CD4-positive, alpha-beta T cell (primary cell): Measurements from ENCODE around the gene GIPC2. TPM values are rescaled to one million over a fixed set of nuclear protein-coding genes. Genes with fewer than 3 reads are reported as not detected.

Source experiments
- ATAC-seq: fragments of 200-7000 bp; cut with Tn5 transposase; one replicate; pipeline ENCODE4 v1.10.0; 2022; ENCODE audit warnings: mild to moderate bottlenecking; ENCODE audit not compliant: poor library complexity
- CTCF ChIA-PET: fragments of 350-600 bp; sonication (Branson Sonifier 250); formaldehyde crosslinking; loops from one replicate; lab custom pipeline; 2021; ENCODE audit warnings: antibody characterized with exemption, inconsistent platforms; lab: Charles Lee
- POLR2A ChIA-PET: fragments of 350-600 bp; sonication (Branson Sonifier 250); formaldehyde crosslinking; loops from one replicate; lab custom pipeline; 2021; ENCODE audit warnings: antibody characterized with exemption, inconsistent platforms; lab: Charles Lee
- DNase-seq, 14 experiments: peaks; one replicate each; pipeline ENCODE4 v3.0.0-alpha.2; 2013 to 2020; ENCODE audit warnings: mixed read lengths in 2 of 14
- H3K27ac ChIP-seq, 2 donors: one replicate each; pipeline versions ENCODE4 v1.5.1 to v1.7.0; 2013; ENCODE audit warnings: low read length in 2 of 2, low read depth in 1 of 2, mild to moderate bottlenecking in 1 of 2
- H3K27me3 ChIP-seq, 2 experiments: 1 replicate in 1 of 2; 2 replicates in 1 of 2; pipeline versions ENCODE4 v1.6.1 to v1.7.0; 2013; ENCODE audit warnings: low read length in 2 of 2, control low read depth in 1 of 2, mild to moderate bottlenecking in 1 of 2, moderate library complexity in 1 of 2; ENCODE audit not compliant: insufficient read depth in 2 of 2, control insufficient read depth in 1 of 2
- H3K36me3 ChIP-seq: one replicate; pipeline ENCODE4 v1.6.1; 2013; ENCODE audit warnings: low read length, control low read depth; ENCODE audit not compliant: insufficient read depth
- H3K4me1 ChIP-seq: one replicate; pipeline ENCODE4 v1.6.1; 2013; ENCODE audit warnings: low read length, control low read depth; ENCODE audit not compliant: insufficient read depth
- H3K4me3 ChIP-seq: one replicate; pipeline ENCODE4 v1.5.1; 2013; ENCODE audit warnings: mild to moderate bottlenecking, low read length, moderate library complexity
- H3K9me3 ChIP-seq, 2 experiments: 1 replicate in 1 of 2; 2 replicates in 1 of 2; pipeline versions ENCODE4 v1.6.1 to v1.7.0; 2013; ENCODE audit warnings: low read length in 2 of 2, mild to moderate bottlenecking in 2 of 2, control low read depth in 1 of 2, moderate library complexity in 1 of 2; ENCODE audit not compliant: control insufficient read depth in 1 of 2, insufficient read depth in 1 of 2
- H3K27ac Mint-ChIP-seq: one replicate; pipeline ENCODE4 v1.8.0; 2020; ENCODE audit warnings: mixed read lengths
- H3K27me3 Mint-ChIP-seq: one replicate; pipeline ENCODE4 v1.8.0; 2021; ENCODE audit warnings: mixed read lengths
- H3K36me3 Mint-ChIP-seq: one replicate; pipeline ENCODE4 v1.8.0; 2021; ENCODE audit warnings: low read depth, mixed read lengths
- H3K4me1 Mint-ChIP-seq: one replicate; pipeline ENCODE4 v1.8.0; 2021; ENCODE audit warnings: low read depth, mixed read lengths
- H3K4me3 Mint-ChIP-seq: one replicate; pipeline ENCODE4 v1.8.0; 2020; ENCODE audit warnings: mild to moderate bottlenecking, mixed read lengths
- H3K9me3 Mint-ChIP-seq: one replicate; pipeline ENCODE4 v1.8.0; 2020; ENCODE audit warnings: mixed read lengths
- intact Hi-C, 2 experiments: fragments of 100-400 bp; cut with DNase I in 1 of 2; cut with micrococcal nuclease in 1 of 2; formaldehyde crosslinking; loops; one replicate each; pipeline versions ENCODE4 v1.15.1 to v1.9.0; 2023 to 2025; cut with DNase I, micrococcal nuclease
- total RNA-seq, 174 experiments: library from RNA in 2 of 174; stranded (reverse) in 2 of 174; gene quantifications; one replicate each; pipeline ENCODE4 v1.2.3 and lab custom pipeline; 2021 to 2026
- TF ChIP-seq, protein P1 (sequence below): fragments of 200-600 bp; IDR thresholded peaks from one replicate; pipeline ENCODE4 v1.8.0; 2022; ENCODE audit warnings: antibody characterized with exemption, mild to moderate bottlenecking

Gene GIPC2
- total RNA-seq, 2 experiments from 2014 or later = not detected

DNA sequence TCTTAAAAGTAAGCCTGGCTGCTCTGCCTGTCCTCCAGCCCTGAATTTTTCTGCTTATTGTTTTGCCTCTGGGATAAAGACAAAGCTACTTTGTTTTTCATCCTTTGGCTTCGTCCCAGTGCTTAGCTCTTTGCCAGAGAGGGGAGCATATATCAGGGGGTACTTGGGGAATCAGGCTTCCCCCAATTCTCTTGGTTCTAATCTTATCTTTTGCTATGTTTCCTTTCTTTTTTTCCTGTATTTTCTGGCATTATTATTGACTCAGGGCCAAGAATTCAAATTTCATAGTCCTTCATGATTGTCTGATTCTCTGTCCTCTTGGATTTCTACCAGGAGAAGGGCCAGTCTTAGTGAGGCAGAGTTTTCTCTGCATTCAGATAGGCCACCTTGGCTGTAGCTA, 51.2 kb downstream of the GIPC2 start:
- no peaks in the 10 kb centered on the region for H3K9me3 ChIP-seq
- no peak for ATAC-seq
- CTCF ChIA-PET = interaction anchor here (1.3 kb wide), 1 partner anchor 17 kb away, joined by 3 read pairs; no protein-coding TSS in a partner anchor

DNA sequence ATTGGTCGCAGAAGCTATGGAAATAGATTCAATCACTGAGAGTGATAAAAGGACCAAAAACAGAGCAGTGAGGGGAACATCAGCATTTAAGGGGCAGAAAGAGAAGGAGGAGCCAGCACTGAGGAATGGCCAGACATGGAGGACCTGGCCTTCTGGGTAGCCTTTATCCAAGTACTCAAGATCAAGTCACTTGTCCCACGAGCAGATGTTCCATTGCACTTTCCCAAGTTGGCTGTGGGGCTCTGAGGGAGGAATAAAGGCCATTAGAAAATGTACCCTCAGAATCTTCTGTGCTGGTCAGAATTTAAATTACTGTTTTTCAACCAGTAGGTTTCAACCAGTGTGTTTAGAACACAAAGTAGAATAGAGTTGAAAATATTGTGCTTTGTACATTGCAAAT, 55.3 kb downstream of the GIPC2 start:
- Mint-ChIP-seq H3K27ac (no peak overlapping the region), H3K4me1 (no peaks in the 10 kb centered on the region), H3K36me3 (no peaks in the 10 kb centered on the region), H3K4me3 (no peak overlapping the region), H3K27me3 (peaks cover 15% of the 10 kb centered on the region), H3K9me3 (no peaks in the 10 kb centered on the region)
- no peaks in the 10 kb centered on the region for H3K36me3 ChIP-seq
- no peaks in the 10 kb centered on the region for H3K4me1 ChIP-seq
- POLR2A ChIA-PET = no interaction called here
- no peak overlapping the region for H3K27ac ChIP-seq
- H3K27me3 ChIP-seq = no peaks in the 10 kb centered on the region
- H3K9me3 ChIP-seq = no peaks in the 10 kb centered on the region
- CTCF ChIA-PET = no interaction called here
- intact Hi-C loops = no loop called here
- no peak overlapping the region for H3K4me3 ChIP-seq
- ATAC-seq (no peak), DNase-seq (no peak)
- TF ChIP-seq, protein P1, sequence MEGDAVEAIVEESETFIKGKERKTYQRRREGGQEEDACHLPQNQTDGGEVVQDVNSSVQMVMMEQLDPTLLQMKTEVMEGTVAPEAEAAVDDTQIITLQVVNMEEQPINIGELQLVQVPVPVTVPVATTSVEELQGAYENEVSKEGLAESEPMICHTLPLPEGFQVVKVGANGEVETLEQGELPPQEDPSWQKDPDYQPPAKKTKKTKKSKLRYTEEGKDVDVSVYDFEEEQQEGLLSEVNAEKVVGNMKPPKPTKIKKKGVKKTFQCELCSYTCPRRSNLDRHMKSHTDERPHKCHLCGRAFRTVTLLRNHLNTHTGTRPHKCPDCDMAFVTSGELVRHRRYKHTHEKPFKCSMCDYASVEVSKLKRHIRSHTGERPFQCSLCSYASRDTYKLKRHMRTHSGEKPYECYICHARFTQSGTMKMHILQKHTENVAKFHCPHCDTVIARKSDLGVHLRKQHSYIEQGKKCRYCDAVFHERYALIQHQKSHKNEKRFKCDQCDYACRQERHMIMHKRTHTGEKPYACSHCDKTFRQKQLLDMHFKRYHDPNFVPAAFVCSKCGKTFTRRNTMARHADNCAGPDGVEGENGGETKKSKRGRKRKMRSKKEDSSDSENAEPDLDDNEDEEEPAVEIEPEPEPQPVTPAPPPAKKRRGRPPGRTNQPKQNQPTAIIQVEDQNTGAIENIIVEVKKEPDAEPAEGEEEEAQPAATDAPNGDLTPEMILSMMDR = no peak

More for the DNA sequence above, 51.2 kb downstream of the GIPC2 start:
- no peaks in the 10 kb centered on the region for H3K4me1 Mint-ChIP-seq
- no peak overlapping the region for H3K27ac Mint-ChIP-seq
- Histone ChIP-seq H3K4me1 (no peaks in the 10 kb centered on the region), H3K36me3 (no peaks in the 10 kb centered on the region), H3K4me3 (no peak overlapping the region), H3K27me3 (no peaks in the 10 kb centered on the region), H3K27ac (no peak overlapping the region)
- no peaks in the 10 kb centered on the region for H3K36me3 Mint-ChIP-seq
- POLR2A ChIA-PET = interaction anchor here (0.6 kb wide), 1 partner anchor 92 kb away, joined by 3 read pairs; the partner anchor contains the start of gene DNAJB4
- TF ChIP-seq, protein P1 = no peak
- peaks cover 19% of the 10 kb centered on the region for H3K27me3 Mint-ChIP-seq
- H3K9me3 Mint-ChIP-seq = no peaks in the 10 kb centered on the region
- DNase-seq = no peak
- H3K4me3 Mint-ChIP-seq = no peak overlapping the region
- intact Hi-C loops = no loop called here

DNA sequence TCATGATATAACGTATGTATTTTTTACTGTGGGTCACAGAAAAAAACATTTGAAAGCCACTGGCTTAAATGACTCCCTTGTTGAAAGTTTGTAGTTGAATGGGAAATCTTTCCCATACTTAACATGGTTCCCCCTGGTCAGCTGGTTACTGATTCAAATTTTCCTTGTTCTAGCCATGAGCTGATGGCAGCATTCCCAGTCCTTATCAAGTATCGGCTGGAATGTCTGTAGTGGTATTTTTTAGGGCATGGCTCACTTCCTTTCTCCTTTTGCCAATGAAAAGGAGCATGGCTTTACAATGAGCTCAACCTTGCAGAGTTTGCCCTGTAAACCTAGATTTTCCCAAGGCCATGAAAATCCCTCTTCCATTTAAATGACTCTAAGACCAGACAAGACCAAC, 55.7 kb downstream of the GIPC2 start:
- Histone ChIP-seq H3K9me3 (no peaks in the 10 kb centered on the region), H3K27ac (no peak overlapping the region), H3K4me1 (no peaks in the 10 kb centered on the region), H3K4me3 (no peak overlapping the region), H3K36me3 (no peaks in the 10 kb centered on the region), H3K27me3 (no peaks in the 10 kb centered on the region)
- ATAC-seq = no peak
- H3K4me1 Mint-ChIP-seq = no peaks in the 10 kb centered on the region
- H3K27me3 Mint-ChIP-seq = peaks cover 15% of the 10 kb centered on the region
- H3K27ac Mint-ChIP-seq = no peak overlapping the region
- no peaks in the 10 kb centered on the region for H3K9me3 Mint-ChIP-seq
- intact Hi-C loops = no loop called here
- H3K4me3 Mint-ChIP-seq = no peak overlapping the region
- ChIA-PET CTCF (interaction anchor here (0.6 kb wide), 1 partner anchor 1927 kb away, joined by 3 read pairs; no protein-coding TSS in a partner anchor), POLR2A (no interaction called here)
- no peaks in the 10 kb centered on the region for H3K36me3 Mint-ChIP-seq
- DNase-seq = no peak
- TF ChIP-seq, protein P1 = no peak
